H1 (cell line): Measurements from ENCODE around the gene CD40LG. TPM values are rescaled to one million over a fixed set of nuclear protein-coding genes. Genes with fewer than 3 reads are reported as not detected.

Source experiments
- polyA plus RNA-seq, 7 experiments: library from polyadenylated mRNA; depleted of rRNA in 3 of 7; stranded (reverse) in 5 of 7; unstranded in 2 of 7; fragments of >200 nt in 5 of 7; fragments of 200-250 nt in 2 of 7; gene quantifications; 1 replicate in 5 of 7; 2 replicates in 1 of 7; 4 replicates in 1 of 7; pipeline versions ENCODE4 v1.2.1 to v1.2.3, GENCODE V29; 2011 to 2013; ENCODE audit warnings: missing spikeins in 2 of 7, mixed read lengths in 2 of 7
- total RNA-seq: library from RNA; stranded (reverse); fragmentation: NEBNext Ultra II Directional; extraction: Animal tissue kit (Norgen Biotek cat#: 25700); gene quantifications from 2 replicates; pipeline ENCODE4 v1.2.1, GENCODE V29; 2021

CD40LG gene
- total and polyA plus RNA-seq, 2 of the 8 experiments (the other 6 are each of a cell fraction or from before 2014, with no cell fraction given): not detected

Other genes starting within 250 kb of the CD40LG start
- not detected in 2 replicates for gene BRS3, start 160.2 kb upstream of the CD40LG start, total RNA-seq
- gene BRS3, start 160.2 kb upstream of the CD40LG start, polyA plus RNA-seq (2011; rRNA removed): not detected in 2 replicates
- gene HTATSF1, start 150.6 kb upstream of the CD40LG start, total RNA-seq: 46.4 and 49.3 TPM in 2 replicates
- 1.2 and 2.2 TPM in 2 replicates for gene HTATSF1, start 150.6 kb upstream of the CD40LG start, polyA plus RNA-seq (2011; rRNA removed)
- not detected in 2 replicates for gene VGLL1, start 115.9 kb upstream of the CD40LG start, total RNA-seq
- not detected in 2 replicates for gene VGLL1, start 115.9 kb upstream of the CD40LG start, polyA plus RNA-seq (2011; rRNA removed)
- gene ARHGEF6, start 132.8 kb downstream of the CD40LG start, total RNA-seq: 3.6 TPM in 2 replicates
- 2.1 and 3.7 TPM in 2 replicates for gene ARHGEF6, start 132.8 kb downstream of the CD40LG start, polyA plus RNA-seq (2011; rRNA removed)
- 458 and 476 TPM in 2 replicates for gene RBMX, start 232.6 kb downstream of the CD40LG start, total RNA-seq
- 162 and 213 TPM in 2 replicates for gene RBMX, start 232.6 kb downstream of the CD40LG start, polyA plus RNA-seq (2011; rRNA removed)